A549 (cell line): ENCODE measurements around the gene ARHGAP26.

Experiments
- CHD4 ChIP-seq: fragments of 200-600 bp; sonication (generic); IDR thresholded peaks from 2 replicates; pipeline ENCODE4 v1.6.1; 2016; ENCODE audit warnings: antibody characterized with exemption, mild to moderate bottlenecking, borderline replicate concordance
- JUN ChIP-seq, 2 experiments: fragments of >200 bp; sonication (Bioruptor Twin); formaldehyde crosslinking; IDR thresholded peaks; 2 replicates in 1 of 2; 3 replicates in 1 of 2; pipeline ENCODE4 v1.6.1; 2016 to 2017
- KDM1A ChIP-seq: fragments of 200-600 bp; sonication (generic); IDR thresholded peaks from 2 replicates; pipeline ENCODE4 v1.6.1; 2016; ENCODE audit warnings: low read depth, mild to moderate bottlenecking
- MAX ChIP-seq: IDR thresholded peaks from 2 replicates; pipeline ENCODE4 v1.6.1; 2012
- POLR2A ChIP-seq: IDR thresholded peaks from 2 replicates; pipeline ENCODE4 v1.6.1; 2012; ENCODE audit warnings: mild to moderate bottlenecking, low read length
- ZSCAN20 ChIP-seq: fragments of 250-450 bp; sonication (Bioruptor Pico); IDR thresholded peaks from 2 replicates; pipeline ENCODE4 v1.8.0; 2022; ENCODE audit warnings: mild to moderate bottlenecking, moderate library complexity
- TF ChIP-seq, protein P1 (sequence below): fragments of >200 bp; sonication (Bioruptor Twin); formaldehyde crosslinking; IDR thresholded peaks from 3 replicates; pipeline ENCODE4 v1.5.1; 2016

GRCh38 chr5:142833517-142834449 lies 63.6 kb downstream of the ARHGAP26 start:
- TF ChIP-seq JUN (IDR thresholded peaks at IDR 0.05) = no peak
- no peak for TF ChIP-seq MAX
- TF ChIP-seq, protein P1, sequence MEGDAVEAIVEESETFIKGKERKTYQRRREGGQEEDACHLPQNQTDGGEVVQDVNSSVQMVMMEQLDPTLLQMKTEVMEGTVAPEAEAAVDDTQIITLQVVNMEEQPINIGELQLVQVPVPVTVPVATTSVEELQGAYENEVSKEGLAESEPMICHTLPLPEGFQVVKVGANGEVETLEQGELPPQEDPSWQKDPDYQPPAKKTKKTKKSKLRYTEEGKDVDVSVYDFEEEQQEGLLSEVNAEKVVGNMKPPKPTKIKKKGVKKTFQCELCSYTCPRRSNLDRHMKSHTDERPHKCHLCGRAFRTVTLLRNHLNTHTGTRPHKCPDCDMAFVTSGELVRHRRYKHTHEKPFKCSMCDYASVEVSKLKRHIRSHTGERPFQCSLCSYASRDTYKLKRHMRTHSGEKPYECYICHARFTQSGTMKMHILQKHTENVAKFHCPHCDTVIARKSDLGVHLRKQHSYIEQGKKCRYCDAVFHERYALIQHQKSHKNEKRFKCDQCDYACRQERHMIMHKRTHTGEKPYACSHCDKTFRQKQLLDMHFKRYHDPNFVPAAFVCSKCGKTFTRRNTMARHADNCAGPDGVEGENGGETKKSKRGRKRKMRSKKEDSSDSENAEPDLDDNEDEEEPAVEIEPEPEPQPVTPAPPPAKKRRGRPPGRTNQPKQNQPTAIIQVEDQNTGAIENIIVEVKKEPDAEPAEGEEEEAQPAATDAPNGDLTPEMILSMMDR = no peak
- TF ChIP-seq POLR2A = no peak
- no peak for TF ChIP-seq CHD4
- no peak for TF ChIP-seq ZSCAN20 (CRISPR knock-in tag)
- TF ChIP-seq KDM1A = no peak
